KMS-11 (cell line): Measurements from ENCODE around the gene ATMIN.

Experiments
- H2AFZ ChIP-seq: fragments of 200-600 bp; sonication (generic); 2 replicates; pipeline ENCODE4 v1.6.1; 2016; ENCODE audit warnings: antibody characterized with exemption, mixed run types, low read depth
- H3K27ac ChIP-seq: fragments of 200-600 bp; sonication (generic); 2 replicates; pipeline ENCODE4 v1.6.1; 2016; ENCODE audit warnings: mild to moderate bottlenecking, mixed run types
- H3K27me3 ChIP-seq: fragments of 200-600 bp; sonication (generic); 2 replicates; pipeline ENCODE4 v1.6.1; 2017; ENCODE audit warnings: mild to moderate bottlenecking, low read depth, mixed run types, moderate library complexity; ENCODE audit not compliant: insufficient read depth
- H3K36me3 ChIP-seq: fragments of 200-600 bp; sonication (generic); 2 replicates; pipeline ENCODE4 v1.6.1; 2017; ENCODE audit warnings: mild to moderate bottlenecking, mixed run types; ENCODE audit not compliant: insufficient read depth
- H3K4me1 ChIP-seq: fragments of 200-600 bp; sonication (generic); 2 replicates; pipeline ENCODE4 v1.6.1; 2016; ENCODE audit warnings: mild to moderate bottlenecking, low read depth, mixed run types; ENCODE audit not compliant: poor library complexity, severe bottlenecking
- H3K4me2 ChIP-seq: fragments of 200-600 bp; sonication (generic); 2 replicates; pipeline ENCODE4 v1.7.0; 2016; ENCODE audit warnings: mild to moderate bottlenecking, mixed run types
- H3K4me3 ChIP-seq: fragments of 200-600 bp; sonication (generic); IDR thresholded peaks from 2 replicates; pipeline ENCODE4 v1.6.1; 2017; ENCODE audit warnings: low read depth, low read length, mixed read lengths; ENCODE audit not compliant: insufficient read depth
- H3K79me2 ChIP-seq: fragments of 200-600 bp; sonication (generic); 2 replicates; pipeline ENCODE4 v1.6.1; 2016; ENCODE audit warnings: low read depth, mixed run types; ENCODE audit not compliant: insufficient read depth
- H3K9ac ChIP-seq: fragments of 200-600 bp; sonication (generic); 2 replicates; pipeline ENCODE4 v1.6.1; 2016; ENCODE audit warnings: mild to moderate bottlenecking, mixed run types
- H4K20me1 ChIP-seq: fragments of 200-600 bp; sonication (generic); 2 replicates; pipeline ENCODE4 v1.6.1; 2016; ENCODE audit warnings: mild to moderate bottlenecking, mixed run types; ENCODE audit not compliant: insufficient read depth
- CTCF ChIP-seq: fragments of 200-600 bp; sonication (generic); conservative IDR thresholded peaks from 2 replicates; pipeline ENCODE4 v1.6.1; 2017; ENCODE audit warnings: low read depth, mild to moderate bottlenecking, antibody characterized with exemption, low read length, moderate library complexity, mixed read lengths

The ATMIN gene

GRCh38 chr16:80996688-80997138, 38.9 kb upstream of the ATMIN start:
- no peak for TF ChIP-seq CTCF
- peaks cover 90% of the 10 kb centered on the region for H3K79me2 ChIP-seq
- no peaks in the 10 kb centered on the region for H3K27me3 ChIP-seq
- H4K20me1 ChIP-seq: no peaks in the 10 kb centered on the region
- H3K4me1 ChIP-seq: peaks cover 16% of the 10 kb centered on the region
- H3K27ac ChIP-seq: no peak overlapping the region
- H2AFZ ChIP-seq: no peak overlapping the region
- H3K4me3 ChIP-seq: no peak overlapping the region
- H3K4me2 ChIP-seq: no peak overlapping the region
- no peak overlapping the region for H3K9ac ChIP-seq
- H3K36me3 ChIP-seq: no peaks in the 10 kb centered on the region

GRCh38 chr16:80997139-80997798, 38.4 kb upstream of the ATMIN start:
- TF ChIP-seq CTCF: no peak
- Histone ChIP-seq H4K20me1 (no peaks in the 10 kb centered on the region), H3K9ac (no peak overlapping the region), H3K27me3 (no peaks in the 10 kb centered on the region), H3K4me2 (no peak overlapping the region), H3K36me3 (no peaks in the 10 kb centered on the region), H3K4me3 (no peak overlapping the region), H3K79me2 (peaks cover 90% of the 10 kb centered on the region), H3K27ac (no peak overlapping the region), H3K4me1 (peaks cover 16% of the 10 kb centered on the region), H2AFZ (no peak overlapping the region)

GRCh38 chr16:80997964-80998620, 37.5 kb upstream of the ATMIN start:
- Histone ChIP-seq H3K4me2 (no peak overlapping the region), H3K79me2 (peaks cover 94% of the 10 kb centered on the region), H2AFZ (no peak overlapping the region), H3K4me3 (no peak overlapping the region), H3K36me3 (no peaks in the 10 kb centered on the region), H3K9ac (no peak overlapping the region), H3K27me3 (no peaks in the 10 kb centered on the region), H4K20me1 (no peaks in the 10 kb centered on the region), H3K4me1 (peaks cover 20% of the 10 kb centered on the region), H3K27ac (no peak overlapping the region)
- no peak for TF ChIP-seq CTCF

- H3K4me1 ChIP-seq: peaks cover 40% of the 10 kb centered on the region
- peaks cover 97% of the 10 kb centered on the region for H3K79me2 ChIP-seq
- no peak overlapping the region for H3K4me2 ChIP-seq
- no peak for TF ChIP-seq CTCF
- peaks cover 4% of the 10 kb centered on the region; the same call in 1 of the 2 replicates for H4K20me1 ChIP-seq
- H3K27ac ChIP-seq: no peak overlapping the region
- H3K9ac ChIP-seq: no peak overlapping the region
- H3K36me3 ChIP-seq: no peaks in the 10 kb centered on the region
- H3K4me3 ChIP-seq: no peak overlapping the region
- no peak overlapping the region for H2AFZ ChIP-seq
- no peaks in the 10 kb centered on the region for H3K27me3 ChIP-seq
Measured at GRCh38 chr16:81000873-81001272, 34.8 kb upstream of the ATMIN start.
